Measurements from ENCODE around the gene PACS2. TPM values are rescaled to one million over a fixed set of nuclear protein-coding genes. Genes with fewer than 3 reads are reported as not detected.

PACS2 gene
- total RNA-seq, 2 donors from 2014 or later: 48.5 to 124 TPM

GRCh38 chr14:105395538-105395854, 80.9 kb downstream of the PACS2 start:
- Histone ChIP-seq H3K9me3 (no peaks in the 10 kb centered on the region), H3K27ac (no peak overlapping the region), H3K4me3 (no peak overlapping the region), H3K36me3 (no peaks in the 10 kb centered on the region), H3K4me1 (replicated peaks) (peaks cover 8% of the 10 kb centered on the region), H3K27me3 (replicated peaks; ENCODE audit: insufficient read depth) (no peaks in the 10 kb centered on the region)
- no peak for DNase-seq (ENCODE audit: low spot score)
- intact Hi-C loops (cut with DNase I): no loop called here
- 90% methylated on average over 3 of the region's 8 CpGs for WGBS
- no peak for TF ChIP-seq POLR2A (IDR thresholded peaks at IDR 0.05)
- no peak for TF ChIP-seq POLR2AphosphoS5 (IDR thresholded peaks at IDR 0.05)
- no peak for TF ChIP-seq CTCF (IDR thresholded peaks at IDR 0.05)

GRCh38 chr14:105397350-105397931, 82.9 kb downstream of the PACS2 start:
- Histone ChIP-seq H3K27me3 (replicated peaks; ENCODE audit: insufficient read depth) (no peaks in the 10 kb centered on the region), H3K4me1 (replicated peaks) (peaks cover 8% of the 10 kb centered on the region), H3K36me3 (no peaks in the 10 kb centered on the region), H3K27ac (peak overlapping the region; percentile 79 to 89), H3K4me3 (peak overlapping the region in 1 of 2 donors; percentile 96), H3K9me3 (no peaks in the 10 kb centered on the region)
- intact Hi-C loops (cut with DNase I): no loop called here
- WGBS: 82% methylated on average over 13 of the region's 13 CpGs
- DNase-seq (ENCODE audit: low spot score): no peak
- TF ChIP-seq POLR2AphosphoS5 (IDR thresholded peaks at IDR 0.05) (no peak), CTCF (IDR thresholded peaks at IDR 0.05) (no peak), POLR2A (IDR thresholded peaks at IDR 0.05) (no peak)

GRCh38 chr14:105398044-105398725, 83.6 kb downstream of the PACS2 start, which contains the start of gene TEX22:
Gene TEX22, plus strand, starts transcription at chr14:105398538. Its CDS starts 803 bp downstream, at chr14:105399341.
- Histone ChIP-seq H3K9me3 (no peaks in the 10 kb centered on the region), H3K36me3 (no peaks in the 10 kb centered on the region), H3K27me3 (replicated peaks; ENCODE audit: insufficient read depth) (no peaks in the 10 kb centered on the region), H3K4me1 (replicated peaks) (peaks cover 8% of the 10 kb centered on the region), H3K27ac (peak within 1 kb of the TSS; percentile 79 to 89), H3K4me3 (peak within 1 kb of the TSS; percentile 87 to 96)
- 1% methylated on average over 62 of the region's 77 CpGs for WGBS
- peak; percentile 72 for DNase-seq (ENCODE audit: low spot score)
- intact Hi-C loops (cut with DNase I): no loop called here
- TF ChIP-seq POLR2A (IDR thresholded peaks at IDR 0.05) (peak; percentile 37), CTCF (IDR thresholded peaks at IDR 0.05) (peak in 1 of 4 experiments; percentile 12), POLR2AphosphoS5 (IDR thresholded peaks at IDR 0.05) (peak; percentile 89)

GRCh38 chr14:105398726-105399465, 84.3 kb downstream of the PACS2 start:
- no peaks in the 10 kb centered on the region for H3K9me3 ChIP-seq
- peaks cover 8% of the 10 kb centered on the region for H3K4me1 ChIP-seq (replicated peaks)
- no peaks in the 10 kb centered on the region for H3K27me3 ChIP-seq (replicated peaks; ENCODE audit: insufficient read depth)
- no peaks in the 10 kb centered on the region for H3K36me3 ChIP-seq
- peak overlapping the region; percentile 79 to 89 for H3K27ac ChIP-seq
- TF ChIP-seq CTCF (IDR thresholded peaks at IDR 0.05): no peak
- no peak for TF ChIP-seq POLR2A (IDR thresholded peaks at IDR 0.05)
- TF ChIP-seq POLR2AphosphoS5 (IDR thresholded peaks at IDR 0.05): no peak
- 37% methylated on average over 25 of the region's 41 CpGs for WGBS
- intact Hi-C loops (cut with DNase I): no loop called here
- DNase-seq (ENCODE audit: low spot score): no peak
- peak overlapping the region; percentile 87 to 96 for H3K4me3 ChIP-seq

Data from prostate gland (tissue), 2 donors.